ENCODE measurements around the gene EBF3.

DNA sequence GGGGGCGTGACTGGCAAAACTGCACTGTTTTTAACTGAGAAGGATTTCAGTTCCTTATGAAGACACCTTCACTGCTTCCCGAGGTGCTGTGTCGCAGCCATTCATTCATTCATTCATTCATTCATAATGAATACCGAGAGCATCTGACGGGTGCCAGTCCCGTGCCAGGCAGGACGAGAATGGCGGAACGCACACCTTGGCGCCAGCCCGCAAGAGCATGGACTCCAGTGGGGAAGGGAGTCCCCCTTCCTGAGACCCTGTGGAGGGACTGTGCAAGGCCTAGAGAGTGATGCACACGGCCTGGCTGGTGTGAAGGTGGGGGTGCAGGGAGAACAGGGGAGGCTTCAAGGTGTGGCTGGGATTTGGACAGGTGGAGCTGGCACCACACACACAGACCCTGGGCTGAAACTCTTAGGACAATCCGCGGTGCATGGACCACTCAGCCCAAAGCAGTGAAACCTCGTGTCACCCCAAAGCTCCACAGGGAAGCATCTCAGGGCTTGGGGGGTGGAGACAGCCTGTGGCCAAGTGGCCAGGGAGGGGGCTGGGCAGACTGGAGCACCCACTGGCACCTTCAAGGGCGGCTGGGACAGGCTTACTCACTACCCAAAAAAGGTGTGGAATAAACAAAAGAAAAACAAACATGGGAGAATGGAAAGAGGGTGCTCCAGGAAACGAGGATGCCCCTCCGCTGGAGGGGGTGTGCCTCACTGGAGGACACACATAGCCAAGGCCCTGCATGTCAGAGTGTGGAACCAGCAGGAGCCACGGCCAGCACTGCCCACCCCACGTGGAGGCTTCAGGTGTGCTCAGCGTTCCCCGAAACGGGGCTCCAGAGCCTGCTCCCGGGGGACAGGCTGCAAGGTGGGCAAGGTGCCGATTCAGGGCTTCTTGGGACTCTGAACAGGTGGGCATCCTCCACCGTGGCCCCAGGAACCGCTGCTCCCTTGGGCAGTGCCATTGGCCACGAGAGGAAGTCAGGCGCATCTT lies 37.7 kb downstream of the EBF3 start:
- TF ChIP-seq, protein P1, sequence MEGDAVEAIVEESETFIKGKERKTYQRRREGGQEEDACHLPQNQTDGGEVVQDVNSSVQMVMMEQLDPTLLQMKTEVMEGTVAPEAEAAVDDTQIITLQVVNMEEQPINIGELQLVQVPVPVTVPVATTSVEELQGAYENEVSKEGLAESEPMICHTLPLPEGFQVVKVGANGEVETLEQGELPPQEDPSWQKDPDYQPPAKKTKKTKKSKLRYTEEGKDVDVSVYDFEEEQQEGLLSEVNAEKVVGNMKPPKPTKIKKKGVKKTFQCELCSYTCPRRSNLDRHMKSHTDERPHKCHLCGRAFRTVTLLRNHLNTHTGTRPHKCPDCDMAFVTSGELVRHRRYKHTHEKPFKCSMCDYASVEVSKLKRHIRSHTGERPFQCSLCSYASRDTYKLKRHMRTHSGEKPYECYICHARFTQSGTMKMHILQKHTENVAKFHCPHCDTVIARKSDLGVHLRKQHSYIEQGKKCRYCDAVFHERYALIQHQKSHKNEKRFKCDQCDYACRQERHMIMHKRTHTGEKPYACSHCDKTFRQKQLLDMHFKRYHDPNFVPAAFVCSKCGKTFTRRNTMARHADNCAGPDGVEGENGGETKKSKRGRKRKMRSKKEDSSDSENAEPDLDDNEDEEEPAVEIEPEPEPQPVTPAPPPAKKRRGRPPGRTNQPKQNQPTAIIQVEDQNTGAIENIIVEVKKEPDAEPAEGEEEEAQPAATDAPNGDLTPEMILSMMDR (IDR thresholded peaks at IDR 0.05), result no peak
- TF ChIP-seq POLR2AphosphoS5 (IDR thresholded peaks at IDR 0.05) (no peak), EP300 (IDR thresholded peaks at IDR 0.05) (no peak)

All from suprapubic skin (tissue), 4 donors.